Measurements from ENCODE around the gene PLXNA1.

Gene PLXNA1

DNA sequence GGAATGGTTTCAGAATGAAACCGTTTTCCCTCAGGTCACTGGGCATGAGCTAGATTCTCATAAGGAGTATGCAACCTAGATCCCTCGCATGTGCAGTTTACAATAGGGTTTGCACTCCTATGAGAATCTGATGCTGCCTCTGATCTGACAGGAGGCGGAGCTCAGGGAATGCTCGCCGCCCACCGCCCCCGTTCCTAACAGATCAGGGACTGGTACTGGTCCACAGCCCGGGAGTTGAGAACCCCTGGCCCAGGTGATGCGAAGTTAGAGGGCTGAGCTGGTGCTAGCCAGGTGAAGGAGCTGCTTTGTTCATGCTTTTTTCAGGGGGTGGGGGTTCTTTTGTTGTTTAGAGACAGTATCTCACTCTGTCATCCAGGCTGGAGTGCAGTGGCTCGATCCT, 15.5 kb upstream of the PLXNA1 start:
- Histone ChIP-seq H3K4me2 (ENCODE audit: insufficient read depth, low read length) (no peak overlapping the region), H2AFZ (ENCODE audit: low read depth, low read length) (no peak overlapping the region), H3K4me1 (ENCODE audit: insufficient read depth, low read length) (no peaks in the 10 kb centered on the region), H3K36me3 (ENCODE audit: insufficient read depth, low read length) (no peaks in the 10 kb centered on the region), H3K27ac (ENCODE audit: low read length) (no peak overlapping the region), H3K79me2 (ENCODE audit: insufficient read depth, low read length) (no peaks in the 10 kb centered on the region), H3K9me3 (ENCODE audit: insufficient read depth, low read length, severe bottlenecking) (no peaks in the 10 kb centered on the region), H4K20me1 (ENCODE audit: insufficient read depth, low read length) (peaks cover 2% of the 10 kb centered on the region; the same call in 1 of the 2 replicates), H3K27me3 (ENCODE audit: insufficient read depth, low read length, poor library complexity) (no peaks in the 10 kb centered on the region), H3K4me3 (ENCODE audit: low read depth in 1 of 2, low read length in 2 of 2) (no peak overlapping the region), H3K9ac (ENCODE audit: low read depth, low read length) (no peak overlapping the region)
- TF ChIP-seq EZH2 (IDR thresholded peaks at IDR 0.05; ENCODE audit: borderline replicate concordance, low read depth, low read length, severe bottlenecking): no peak
- TF ChIP-seq, protein P1, sequence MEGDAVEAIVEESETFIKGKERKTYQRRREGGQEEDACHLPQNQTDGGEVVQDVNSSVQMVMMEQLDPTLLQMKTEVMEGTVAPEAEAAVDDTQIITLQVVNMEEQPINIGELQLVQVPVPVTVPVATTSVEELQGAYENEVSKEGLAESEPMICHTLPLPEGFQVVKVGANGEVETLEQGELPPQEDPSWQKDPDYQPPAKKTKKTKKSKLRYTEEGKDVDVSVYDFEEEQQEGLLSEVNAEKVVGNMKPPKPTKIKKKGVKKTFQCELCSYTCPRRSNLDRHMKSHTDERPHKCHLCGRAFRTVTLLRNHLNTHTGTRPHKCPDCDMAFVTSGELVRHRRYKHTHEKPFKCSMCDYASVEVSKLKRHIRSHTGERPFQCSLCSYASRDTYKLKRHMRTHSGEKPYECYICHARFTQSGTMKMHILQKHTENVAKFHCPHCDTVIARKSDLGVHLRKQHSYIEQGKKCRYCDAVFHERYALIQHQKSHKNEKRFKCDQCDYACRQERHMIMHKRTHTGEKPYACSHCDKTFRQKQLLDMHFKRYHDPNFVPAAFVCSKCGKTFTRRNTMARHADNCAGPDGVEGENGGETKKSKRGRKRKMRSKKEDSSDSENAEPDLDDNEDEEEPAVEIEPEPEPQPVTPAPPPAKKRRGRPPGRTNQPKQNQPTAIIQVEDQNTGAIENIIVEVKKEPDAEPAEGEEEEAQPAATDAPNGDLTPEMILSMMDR (IDR thresholded peaks at IDR 0.05; ENCODE audit: borderline replicate concordance, extremely low read depth, low read length, poor library complexity, severe bottlenecking): no peak
- no peak for DNase-seq
- ATAC-seq (ENCODE audit: insufficient read depth, low read depth): no peak

DNA sequence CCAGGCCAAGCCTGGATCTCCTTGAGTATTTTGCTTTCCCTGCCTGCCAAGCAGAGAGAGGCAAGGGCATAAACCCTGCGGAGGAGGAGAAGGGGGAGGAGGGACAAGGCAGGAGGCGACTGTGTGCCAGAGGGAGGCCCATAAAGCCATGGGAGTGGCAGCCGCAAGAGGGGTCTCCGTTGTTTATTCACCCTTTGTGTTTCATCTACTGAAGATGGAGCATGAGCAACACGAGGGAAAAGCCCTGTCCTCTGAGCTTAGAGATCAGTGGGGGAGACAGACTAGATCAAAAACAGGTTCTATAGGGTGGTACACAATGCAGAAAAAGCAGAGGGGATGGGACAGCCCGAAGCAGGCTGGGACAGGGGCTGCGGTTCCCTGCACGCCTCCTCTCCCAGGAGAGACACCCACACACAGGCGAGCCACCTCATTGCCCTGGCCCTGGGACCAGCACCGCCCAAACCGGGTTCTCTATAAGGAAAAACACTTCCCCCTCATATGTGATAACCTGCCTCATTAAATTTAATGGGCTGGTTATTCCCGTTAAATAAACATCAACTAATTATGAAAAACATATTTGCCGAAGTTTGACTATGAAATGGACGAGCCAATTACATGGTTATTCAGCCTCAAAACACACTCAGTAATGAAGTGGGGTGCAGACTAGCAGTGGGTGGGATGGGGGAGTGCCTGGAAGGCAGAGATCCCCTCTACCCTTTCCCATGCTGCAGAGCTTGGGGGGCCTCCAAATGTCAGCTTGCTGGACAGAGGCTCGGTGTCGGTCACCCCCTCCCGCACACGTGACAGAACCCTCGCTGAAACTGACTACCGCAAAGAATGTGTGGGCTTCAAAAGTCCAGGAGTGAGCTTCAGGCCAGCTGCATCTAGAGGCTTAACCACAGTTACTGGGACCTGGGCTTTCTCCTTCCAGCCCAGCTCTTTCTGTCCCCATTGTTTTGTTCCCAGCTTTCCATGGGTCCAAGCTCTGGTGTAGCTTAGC, 14.2 kb upstream of the PLXNA1 start:
- DNase-seq (no peak), ATAC-seq (ENCODE audit: insufficient read depth, low read depth) (no peak)
- Histone ChIP-seq H3K9me3 (ENCODE audit: insufficient read depth, low read length, severe bottlenecking) (no peaks in the 10 kb centered on the region), H3K4me2 (ENCODE audit: insufficient read depth, low read length) (no peak overlapping the region), H3K4me3 (ENCODE audit: low read depth in 1 of 2, low read length in 2 of 2) (no peak overlapping the region), H4K20me1 (ENCODE audit: insufficient read depth, low read length) (peaks cover 2% of the 10 kb centered on the region; the same call in 1 of the 2 replicates), H3K36me3 (ENCODE audit: insufficient read depth, low read length) (no peaks in the 10 kb centered on the region), H3K4me1 (ENCODE audit: insufficient read depth, low read length) (no peaks in the 10 kb centered on the region), H3K27me3 (ENCODE audit: insufficient read depth, low read length, poor library complexity) (no peaks in the 10 kb centered on the region), H3K27ac (ENCODE audit: low read length) (no peak overlapping the region), H3K9ac (ENCODE audit: low read depth, low read length) (no peak overlapping the region), H3K79me2 (ENCODE audit: insufficient read depth, low read length) (no peaks in the 10 kb centered on the region), H2AFZ (ENCODE audit: low read depth, low read length) (no peak overlapping the region)
- no peak for TF ChIP-seq EZH2 (IDR thresholded peaks at IDR 0.05; ENCODE audit: borderline replicate concordance, low read depth, low read length, severe bottlenecking)
- TF ChIP-seq, protein P1 (IDR thresholded peaks at IDR 0.05; ENCODE audit: borderline replicate concordance, extremely low read depth, low read length, poor library complexity, severe bottlenecking): no peak

DNA sequence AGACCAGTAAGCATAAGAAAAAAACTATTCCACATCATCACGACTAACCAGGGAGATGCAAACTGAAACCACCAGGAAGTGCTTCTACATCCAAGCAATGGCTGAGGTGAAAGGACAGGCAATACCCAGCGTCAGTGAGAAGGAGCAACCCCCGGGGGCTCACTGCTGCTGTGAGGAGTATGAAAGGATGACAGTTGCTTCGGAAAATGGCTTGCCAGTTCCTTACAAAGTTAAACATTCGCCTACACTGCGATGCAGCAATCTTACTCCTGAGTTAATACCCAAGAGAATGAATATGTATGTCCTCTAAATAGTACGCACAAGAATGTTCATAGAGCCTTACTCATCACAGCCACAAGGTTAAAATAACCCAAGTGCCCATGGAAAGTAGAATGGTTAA, 13.3 kb upstream of the PLXNA1 start:
- no peak overlapping the region for H3K4me2 ChIP-seq (ENCODE audit: insufficient read depth, low read length)
- no peaks in the 10 kb centered on the region for H3K4me1 ChIP-seq (ENCODE audit: insufficient read depth, low read length)
- H3K27ac ChIP-seq (ENCODE audit: low read length): no peak overlapping the region
- DNase-seq: no peak
- H2AFZ ChIP-seq (ENCODE audit: low read depth, low read length): no peak overlapping the region
- no peaks in the 10 kb centered on the region for H3K36me3 ChIP-seq (ENCODE audit: insufficient read depth, low read length)
- TF ChIP-seq, protein P1 (IDR thresholded peaks at IDR 0.05; ENCODE audit: borderline replicate concordance, extremely low read depth, low read length, poor library complexity, severe bottlenecking): no peak
- no peak for TF ChIP-seq EZH2 (IDR thresholded peaks at IDR 0.05; ENCODE audit: borderline replicate concordance, low read depth, low read length, severe bottlenecking)
- H3K27me3 ChIP-seq (ENCODE audit: insufficient read depth, low read length, poor library complexity): no peaks in the 10 kb centered on the region
- H3K9me3 ChIP-seq (ENCODE audit: insufficient read depth, low read length, severe bottlenecking): peaks cover 8% of the 10 kb centered on the region
- H3K9ac ChIP-seq (ENCODE audit: low read depth, low read length): no peak overlapping the region
- no peaks in the 10 kb centered on the region for H3K79me2 ChIP-seq (ENCODE audit: insufficient read depth, low read length)
- no peak overlapping the region for H3K4me3 ChIP-seq (ENCODE audit: low read depth in 1 of 2, low read length in 2 of 2)
- H4K20me1 ChIP-seq (ENCODE audit: insufficient read depth, low read length): 0 out of 2 replicates have a peak, but pooled peaks cover 2% of the 10 kb centered on the region
- no peak for ATAC-seq (ENCODE audit: insufficient read depth, low read depth)

Measured in DND-41 (cell line).